ENCODE data around the gene ELFN1. TPM values are rescaled to one million over a fixed set of nuclear protein-coding genes. Genes with fewer than 3 reads are reported as not detected.

ELFN1 gene
- total RNA-seq, 2 donors from 2014 or later: 0.12 to 0.40 TPM

- no peak for TF ChIP-seq CTCF (IDR thresholded peaks at IDR 0.05)
- intact Hi-C loops (cut with DNase I): no loop called here
- no peak for DNase-seq
Measured at GRCh38 chr7:1671594-1672451, 1.7 kb downstream of the ELFN1 start.

GRCh38 chr7:1672851-1673486 lies 2.9 kb downstream of the ELFN1 start:
- H3K27ac ChIP-seq: no peak overlapping the region
- H3K4me1 ChIP-seq: no peaks in the 10 kb centered on the region
- H3K36me3 ChIP-seq: no peaks in the 10 kb centered on the region
- H3K4me3 ChIP-seq: no peak overlapping the region
- no peaks in the 10 kb centered on the region for H3K9me3 ChIP-seq
- intact Hi-C loops (cut with DNase I): no loop called here
- TF ChIP-seq CTCF (IDR thresholded peaks at IDR 0.05): no peak
- no peak overlapping the region for H3K9ac ChIP-seq (ENCODE audit: low read depth in 2 of 2, low read length in 2 of 2)
- no peak for DNase-seq
- H3K27me3 ChIP-seq: peaks cover 42% of the 10 kb centered on the region

More at GRCh38 chr7:1671594-1672451, 1.7 kb downstream of the ELFN1 start:
- Histone ChIP-seq H3K4me1 (peaks cover 2% of the 10 kb centered on the region), H3K27ac (no peak overlapping the region), H3K9me3 (no peaks in the 10 kb centered on the region), H3K36me3 (no peaks in the 10 kb centered on the region), H3K9ac (ENCODE audit: low read depth in 2 of 2, low read length in 2 of 2) (no peak overlapping the region), H3K27me3 (peaks cover 53% of the 10 kb centered on the region), H3K4me3 (no peak overlapping the region)

- no peak for DNase-seq
- H3K36me3 ChIP-seq: no peaks in the 10 kb centered on the region
- no peak for TF ChIP-seq CTCF (IDR thresholded peaks at IDR 0.05)
- H3K27me3 ChIP-seq: peaks cover 35% of the 10 kb centered on the region
- H3K9me3 ChIP-seq: no peaks in the 10 kb centered on the region
- no peak overlapping the region for H3K27ac ChIP-seq
- intact Hi-C loops (cut with DNase I): no loop called here
- no peaks in the 10 kb centered on the region for H3K4me1 ChIP-seq
- no peak overlapping the region for H3K4me3 ChIP-seq
- H3K9ac ChIP-seq (ENCODE audit: low read depth in 2 of 2, low read length in 2 of 2): no peak overlapping the region
Measured at GRCh38 chr7:1673581-1674118, 3.6 kb downstream of the ELFN1 start.

- Histone ChIP-seq H3K9ac (ENCODE audit: low read depth in 2 of 2, low read length in 2 of 2) (no peak overlapping the region), H3K4me1 (no peaks in the 10 kb centered on the region), H3K27me3 (peaks cover 28% of the 10 kb centered on the region), H3K36me3 (no peaks in the 10 kb centered on the region), H3K9me3 (no peaks in the 10 kb centered on the region), H3K4me3 (no peak overlapping the region), H3K27ac (no peak overlapping the region)
- no peak for TF ChIP-seq CTCF (IDR thresholded peaks at IDR 0.05)
- DNase-seq: no peak
- intact Hi-C loops (cut with DNase I): no loop called here
Measured at GRCh38 chr7:1674161-1675035, 4.3 kb downstream of the ELFN1 start.

All from colonic mucosa (tissue), 4 donors.